GM12878 (cell line): ENCODE results near the gene S1PR1. TPM values are rescaled to one million over a fixed set of nuclear protein-coding genes. Genes with fewer than 3 reads are reported as not detected.

Experiments used
- ATAC-seq: fragments of 200-7000 bp; cut with Tn5 transposase; 3 replicates; pipeline ENCODE4 v1.9.1; 2020; ENCODE audit warnings: mild to moderate bottlenecking, moderate library complexity
- BruUV-seq: library from RNA; stranded (reverse); fragments of 400-500 nt; replicated peaks from 2 replicates; lab custom pipeline; 2021; lab: Mats Ljungman, UMichigan
- CTCF ChIA-PET: fragments of 300-600 bp; sonication (Branson Sonifier 250); formaldehyde crosslinking; extraction: SDS; loops from one replicate; lab custom pipeline; 2021; ENCODE audit warnings: inconsistent platforms; lab: Yijun Ruan, JAX
- POLR2A ChIA-PET: fragments of 350-600 bp; formaldehyde crosslinking; extraction: SDS; loops from one replicate; lab custom pipeline; 2021; ENCODE audit warnings: inconsistent platforms; lab: Charles Lee
- RAD21 ChIA-PET: fragments of 300-600 bp; sonication (Branson Sonifier 250); formaldehyde crosslinking; loops from one replicate; lab custom pipeline; 2023; ENCODE audit warnings: antibody characterized with exemption; ENCODE audit not compliant: unreplicated experiment; lab: Charles Lee
- SMC1A ChIA-PET: fragments of 300-600 bp; sonication (Branson Sonifier 250); formaldehyde crosslinking; loops from one replicate; lab custom pipeline; 2023; ENCODE audit not compliant: unreplicated experiment, uncharacterized antibody; lab: Charles Lee
- DNase-seq: peaks from one replicate; pipeline ENCODE4 v3.0.0-alpha.2; 2011; ENCODE audit warnings: low read depth, low spot score
- FAIRE-seq: peaks from 3 replicates; lab custom pipeline; 2011; peaks lifted over from hg19 to GRCh38; lab: Jason Lieb, UNC
- H2AFZ ChIP-seq: 2 replicates; pipeline ENCODE4 v1.6.0; 2011; ENCODE audit warnings: low read depth, low read length, control low read depth; ENCODE audit not compliant: control insufficient read depth
- H3K27ac ChIP-seq: 2 replicates; pipeline ENCODE4 v1.5.1; 2011; ENCODE audit warnings: control low read depth; ENCODE audit not compliant: control insufficient read depth, insufficient read depth
- H3K27me3 ChIP-seq, 2 experiments: replicated peaks in 1 of 2; 2 replicates each; pipeline versions ENCODE4 v1.6.0 to v1.6.1; 2011; ENCODE audit warnings: low read length in 1 of 2; ENCODE audit not compliant: control insufficient read depth in 2 of 2, insufficient read depth in 2 of 2
- H3K36me3 ChIP-seq, 2 experiments: 2 replicates each; pipeline ENCODE4 v1.5.1; 2011; ENCODE audit warnings: low read length in 1 of 2; ENCODE audit not compliant: control insufficient read depth in 2 of 2, insufficient read depth in 2 of 2
- H3K4me1 ChIP-seq: 2 replicates; pipeline ENCODE4 v1.6.1; 2011; ENCODE audit warnings: mild to moderate bottlenecking, low read length, moderate library complexity, mixed read lengths; ENCODE audit not compliant: control insufficient read depth, insufficient read depth
- H3K4me2 ChIP-seq: 2 replicates; pipeline ENCODE4 v1.6.0; 2011; ENCODE audit warnings: control low read depth; ENCODE audit not compliant: control insufficient read depth, insufficient read depth
- H3K4me3 ChIP-seq: fragments of 200-600 bp; sonication (generic); 2 replicates; pipeline ENCODE4 v1.5.1; 2016
- H3K79me2 ChIP-seq: 2 replicates; pipeline ENCODE4 v1.6.0; 2011; ENCODE audit warnings: low read length; ENCODE audit not compliant: control insufficient read depth, insufficient read depth
- H3K9ac ChIP-seq: 2 replicates; pipeline ENCODE4 v1.8.0; 2011; ENCODE audit warnings: low read length, control low read depth, mixed read lengths; ENCODE audit not compliant: control insufficient read depth, insufficient read depth
- H3K9me3 ChIP-seq: replicated peaks from 3 replicates; pipeline ENCODE4 v1.5.1; 2011; ENCODE audit warnings: mild to moderate bottlenecking, low read length; ENCODE audit not compliant: control insufficient read depth, insufficient read depth
- H4K20me1 ChIP-seq: 2 replicates; pipeline ENCODE4 v1.6.0; 2011; ENCODE audit not compliant: control insufficient read depth, insufficient read depth
- E2F8 ChIP-seq: fragments of 450-650 bp; IDR thresholded peaks from 2 replicates; pipeline ENCODE4 v1.6.1; 2018; ENCODE audit warnings: mild to moderate bottlenecking, low read depth, moderate library complexity; ENCODE audit not compliant: partially characterized antibody
- PML ChIP-seq: IDR thresholded peaks from 2 replicates; pipeline ENCODE4 v1.6.1; 2012; ENCODE audit warnings: low read length, inconsistent platforms
- RAD51 ChIP-seq: fragments of 450-650 bp; IDR thresholded peaks from 2 replicates; pipeline ENCODE4 v1.6.1; 2016; ENCODE audit warnings: moderate library complexity, mild to moderate bottlenecking, inconsistent platforms
- RCOR1 ChIP-seq: conservative IDR thresholded peaks from 2 replicates; pipeline ENCODE4 v1.6.1; 2012; ENCODE audit warnings: low read depth, low read length, improper control_type of control experiment
- ZNF687 ChIP-seq: fragments of 450-650 bp; IDR thresholded peaks from 2 replicates; pipeline ENCODE4 v1.6.1; 2017; ENCODE audit warnings: mild to moderate bottlenecking, moderate library complexity
- ZZZ3 ChIP-seq: IDR thresholded peaks from 2 replicates; pipeline ENCODE4 v1.6.1; 2011; ENCODE audit warnings: low read depth; ENCODE audit not compliant: control insufficient read depth, insufficient read length
- WGBS: methylation state at CpG from one replicate; pipeline ENCODE4 v1.1.6; 2016; ENCODE audit warnings: low lambda C conversion rate; ENCODE audit not compliant: insufficient replicate concordance, insufficient coverage; ENCODE audit errors: missing lambda C conversion rate; 5-methylcytosine and 5-hydroxymethylcytosine counted together
- in situ Hi-C: fragments of 300-500 bp; cut with MboI; formaldehyde crosslinking; loops from 9 replicates; pipeline ENCODE4 v1.14.3; 2018; ENCODE audit warnings: mixed read lengths
- intact Hi-C: fragments of 100-400 bp; cut with micrococcal nuclease; formaldehyde crosslinking; loops from one replicate; pipeline ENCODE4 v1.14.2; 2022; ENCODE audit not compliant: unreplicated experiment
- polyA plus RNA-seq, 11 experiments: library from polyadenylated mRNA; depleted of rRNA in 4 of 11; unstranded in 6 of 11; stranded (reverse) in 5 of 11; fragments of >200 nt; fragmentation: Nextera tagmentation in 4 of 11; fragmentation: Illumina TruSeq in 1 of 11; extraction: Ambion mirVana in 4 of 11; extraction: Trizol in 1 of 11; gene quantifications; 1 replicate in 1 of 11; 2 replicates in 10 of 11; pipeline versions ENCODE4 v1.2.1 to v1.2.3, GENCODE V29; 2011 to 2016; ENCODE audit warnings: inconsistent platforms in 2 of 11, missing spikeins in 2 of 11, low read depth in 1 of 11
- total RNA-seq, 4 experiments: library from RNA; depleted of rRNA in 3 of 4; stranded (reverse); fragments of >200 nt in 3 of 4; fragmentation: Illumina TruSeq in 1 of 4; extraction: Trizol in 1 of 4; gene quantifications; 2 replicates each; pipeline versions ENCODE4 v1.2.1 to v1.2.3, GENCODE V29; 2013 to 2021

The S1PR1 gene
- total and polyA plus RNA-seq, 10 of the 15 experiments (the other 5 are each of a cell fraction or from before 2014, with no cell fraction given), result 3.8 to 59.4 (median 30.7) TPM

- no peak for TF ChIP-seq E2F8
- 0 out of 2 replicates have a peak, but pooled peaks have one; percentile 52 for TF ChIP-seq RCOR1
- TF ChIP-seq ZNF687, result no peak
- no peak for TF ChIP-seq PML
Measured at GRCh38 chr1:101221945-101222429, 14.8 kb upstream of the S1PR1 start (continued).

GRCh38 chr1:101227837-101228236 is 9.0 kb upstream of the S1PR1 start:
- in situ Hi-C loops, result no loop called here
- Histone ChIP-seq H2AFZ (no peak overlapping the region; the same call in 1 of the 2 replicates), H3K9ac (no peak overlapping the region), H3K4me2 (no peak overlapping the region), H3K36me3 (no peaks in the 10 kb centered on the region), H3K4me3 (no peak overlapping the region), H3K4me1 (no peaks in the 10 kb centered on the region), H3K9me3 (no peaks in the 10 kb centered on the region), H3K79me2 (no peaks in the 10 kb centered on the region), H4K20me1 (no peaks in the 10 kb centered on the region), H3K27ac (no peak overlapping the region), H3K27me3 (no peaks in the 10 kb centered on the region)
- ChIA-PET CTCF (interaction anchor here (1.6 to 2.8 kb wide), 2 partner anchors 10 to 11 kb away, joined by 6 to 12 read pairs; no protein-coding TSS in a partner anchor), POLR2A (no interaction called here), SMC1A (interaction anchor here (0.8 to 1.0 kb wide), 2 partner anchors 12 to 97 kb away, joined by 3 to 4 read pairs; no protein-coding TSS in a partner anchor), RAD21 (no interaction called here)
- FAIRE-seq, result no peak
- BruUV-seq, result no TSS peak
- 63% methylated on average over 2 of the region's 2 CpGs for WGBS
- peak; percentile 73 for TF ChIP-seq RAD51
- TF ChIP-seq ZZZ3, result no peak
- DNase-seq, result no peak
- intact Hi-C loops, result no loop called here
- no peak for ATAC-seq
